HG03066 (cell line): ENCODE measurements around the gene TMEM62.
A peak's percentile ranks its signal among the peaks of the same experiment; 100 is the strongest.

Experiments used
- ATAC-seq: cut with Tn5 transposase; IDR thresholded peaks from one replicate; pipeline ENCODE4 v1.9.1; 2021; ENCODE audit warnings: low read depth; ENCODE audit not compliant: unreplicated experiment

Gene TMEM62

DNA sequence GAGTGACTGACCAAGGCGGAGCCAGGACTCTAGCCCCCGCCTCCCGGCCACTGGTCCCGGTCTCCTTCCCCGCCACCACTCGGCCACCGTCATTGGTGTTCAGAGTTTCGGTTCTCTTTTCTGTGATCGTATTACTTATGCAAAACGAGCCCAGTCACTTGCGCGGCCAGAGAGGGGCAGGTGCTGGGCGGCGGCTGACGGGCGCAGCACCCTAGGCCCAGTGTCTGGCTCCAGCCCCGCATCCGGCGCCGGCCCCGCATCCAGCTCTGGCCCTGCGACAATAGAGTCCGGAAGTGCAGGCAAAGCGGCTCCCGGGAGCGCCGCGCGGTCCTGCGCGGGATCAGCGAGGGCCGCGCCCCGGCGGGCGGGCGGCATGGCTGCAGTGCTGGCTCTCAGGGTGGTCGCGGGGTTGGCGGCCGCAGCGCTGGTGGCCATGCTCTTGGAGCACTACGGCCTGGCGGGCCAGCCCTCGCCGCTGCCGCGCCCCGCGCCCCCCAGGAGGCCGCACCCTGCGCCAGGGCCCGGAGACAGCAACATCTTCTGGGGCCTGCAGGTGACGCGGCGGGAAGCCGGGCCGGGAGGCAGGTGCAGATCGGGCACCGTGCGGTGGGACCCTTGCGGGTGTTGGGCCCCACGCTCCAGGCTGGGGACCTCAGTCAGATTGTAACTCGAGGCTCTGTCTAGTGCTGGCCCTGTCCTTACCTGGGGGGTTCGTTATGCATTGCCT lies at the start of gene TMEM62:
TSS of gene TMEM62 (plus strand) at position 157 of the 727 bp plus-strand sequence. CDS start at position 374, 217 bp downstream.
- peak; percentile 94 for ATAC-seq

DNA sequence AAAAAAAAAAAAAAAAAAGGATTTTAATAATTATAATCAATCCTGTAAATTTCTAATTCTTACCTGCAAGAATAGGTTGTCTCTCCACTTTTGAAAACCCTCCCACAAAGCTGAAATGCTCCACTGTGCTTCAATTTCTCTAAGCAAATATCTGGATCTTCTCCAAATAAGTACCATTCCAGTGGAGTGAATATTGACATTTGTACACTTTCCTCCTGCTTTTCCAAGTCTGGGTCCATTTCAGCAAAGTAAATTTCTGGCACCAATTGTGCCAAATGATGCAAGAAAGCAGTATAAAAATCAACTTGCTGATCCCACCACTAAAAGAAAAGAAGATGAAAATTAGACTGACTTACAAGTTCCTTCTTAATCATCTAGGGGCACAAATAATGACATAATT lies 47.5 kb upstream of the TMEM62 start:
- no peak for ATAC-seq

DNA sequence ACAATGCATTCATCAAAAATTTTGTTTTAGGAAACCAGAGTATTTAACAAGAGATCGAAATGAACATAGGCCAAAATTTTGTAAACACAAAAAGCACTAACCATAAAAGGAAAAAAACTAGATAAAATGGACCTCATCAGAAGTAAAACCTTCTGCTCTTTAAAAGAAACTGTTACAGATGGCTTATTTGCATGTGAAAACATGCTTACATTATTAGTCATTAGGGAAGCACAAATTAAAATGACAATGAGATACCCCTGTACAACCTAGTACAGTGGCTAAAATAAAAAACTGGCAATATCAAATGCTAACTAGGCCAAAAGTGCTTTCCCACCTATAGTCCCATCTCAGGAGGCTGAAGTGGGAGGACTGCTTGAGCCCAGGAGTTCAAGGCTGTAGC lies 46.8 kb upstream of the TMEM62 start:
- ATAC-seq: no peak

DNA sequence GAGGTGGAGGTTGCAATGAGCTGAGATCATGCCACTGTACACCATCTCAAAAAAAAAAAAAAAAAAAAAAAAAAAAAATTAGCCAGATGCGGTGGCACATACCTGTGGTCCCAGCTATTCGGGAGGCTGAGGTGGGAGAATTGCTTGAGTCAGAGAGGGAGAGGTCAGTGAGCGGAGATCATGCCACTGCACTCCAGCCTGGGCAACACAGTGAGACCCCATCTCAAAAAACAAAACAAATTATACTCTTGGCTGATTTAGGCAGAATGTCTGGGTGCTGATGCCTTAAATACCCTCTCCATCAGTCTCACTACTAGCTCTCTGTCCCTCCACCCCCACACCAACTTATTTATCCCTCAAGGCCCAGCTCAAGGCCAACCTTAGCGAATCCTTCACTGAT lies 41.5 kb upstream of the TMEM62 start:
- ATAC-seq: no peak

DNA sequence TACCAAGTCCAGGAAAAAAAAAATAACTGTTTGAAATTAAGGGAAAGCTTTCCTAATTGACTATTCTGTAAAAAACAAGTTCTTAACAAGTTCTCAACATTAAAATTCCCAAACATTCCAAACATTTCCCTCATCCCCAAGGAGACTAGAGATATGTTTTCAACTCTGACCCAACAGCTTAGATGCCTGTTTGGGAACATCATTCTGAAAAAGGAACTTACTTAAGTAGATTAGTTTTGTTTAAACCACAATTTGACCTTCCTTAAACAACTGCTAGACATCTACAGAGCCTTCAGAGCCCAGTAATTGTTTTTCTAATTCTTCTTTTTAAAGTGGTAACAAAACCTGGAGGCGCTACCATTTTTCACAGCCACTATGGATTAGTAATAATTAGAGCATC lies 40.4 kb upstream of the TMEM62 start:
- no peak for ATAC-seq

DNA sequence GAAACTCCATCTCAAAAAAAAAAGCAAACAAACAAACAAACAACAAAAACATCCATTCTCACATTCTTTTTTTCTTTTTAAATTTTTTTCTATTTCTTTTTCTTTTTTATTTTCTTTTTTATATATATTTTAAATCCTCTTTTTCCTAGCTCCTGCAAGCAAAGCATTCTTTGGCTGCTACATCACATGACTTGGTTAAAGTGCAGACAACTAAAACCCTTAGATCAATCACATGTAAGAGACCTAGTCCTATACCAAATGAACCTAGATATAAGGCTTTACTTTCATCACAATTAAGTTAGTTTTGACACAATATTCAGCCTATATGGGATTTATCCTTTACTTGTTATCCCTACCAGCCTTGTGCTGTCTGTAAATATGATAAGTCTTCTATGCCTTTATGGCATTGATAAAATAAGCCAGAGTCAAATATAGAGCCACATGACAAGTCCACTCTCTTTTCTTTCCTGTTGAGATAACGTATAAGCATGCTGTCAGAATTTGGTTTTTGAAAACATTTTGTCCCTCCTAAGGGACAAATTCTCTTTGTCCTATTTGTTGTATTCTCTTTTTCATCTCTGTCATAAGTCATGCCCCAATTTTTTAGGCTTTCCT lies 38.9 kb upstream of the TMEM62 start:
- no peak for ATAC-seq

DNA sequence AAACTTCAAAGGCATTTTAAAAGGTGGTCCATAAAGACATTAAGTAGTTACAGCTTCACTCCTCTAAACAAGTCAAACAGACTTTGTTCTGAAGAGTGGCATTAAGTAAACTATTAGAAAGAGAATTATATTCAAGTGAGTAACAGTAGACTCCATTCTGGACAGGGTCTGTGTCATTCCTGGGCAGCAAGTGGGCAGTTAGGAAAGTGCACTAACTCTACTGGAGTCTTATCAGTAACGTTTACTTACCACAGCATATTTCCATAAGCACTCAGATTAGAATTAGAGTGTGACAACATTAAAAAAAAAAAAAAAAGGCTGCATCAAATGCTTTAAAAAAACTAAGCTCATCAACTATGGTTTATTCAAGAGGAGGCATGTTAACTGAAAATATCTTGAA lies 38.1 kb upstream of the TMEM62 start:
- ATAC-seq: no peak

DNA sequence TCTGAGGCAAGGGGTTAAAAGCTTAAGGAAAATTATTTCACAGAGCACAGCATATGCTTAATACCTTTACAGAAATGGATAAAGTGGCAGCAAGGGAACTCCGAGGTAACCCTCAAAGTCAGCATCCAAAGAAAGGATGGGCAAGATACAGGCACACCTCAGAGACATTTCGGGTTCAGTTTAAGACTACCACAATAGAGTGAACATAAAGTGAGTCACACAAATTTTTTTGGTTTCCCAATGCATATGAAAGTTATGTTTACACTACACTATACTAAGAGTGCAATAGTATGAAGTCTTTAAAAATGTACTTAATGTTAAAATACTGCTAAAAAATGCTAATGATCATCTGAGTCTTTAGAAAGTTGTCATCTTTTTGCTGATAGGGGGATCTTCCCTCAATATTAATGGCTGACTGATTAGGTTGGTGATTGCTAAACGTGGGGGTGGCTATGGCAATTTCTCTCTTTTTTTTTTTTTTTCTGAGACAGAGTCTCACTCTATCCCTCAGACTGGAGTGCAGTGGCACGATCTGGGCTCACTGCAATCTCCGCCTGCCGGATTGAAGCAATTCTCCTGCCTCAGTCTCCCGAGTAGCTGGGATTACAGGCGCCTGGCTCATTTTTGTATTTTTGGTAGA lies 37.6 kb upstream of the TMEM62 start:
- no peak for ATAC-seq

DNA sequence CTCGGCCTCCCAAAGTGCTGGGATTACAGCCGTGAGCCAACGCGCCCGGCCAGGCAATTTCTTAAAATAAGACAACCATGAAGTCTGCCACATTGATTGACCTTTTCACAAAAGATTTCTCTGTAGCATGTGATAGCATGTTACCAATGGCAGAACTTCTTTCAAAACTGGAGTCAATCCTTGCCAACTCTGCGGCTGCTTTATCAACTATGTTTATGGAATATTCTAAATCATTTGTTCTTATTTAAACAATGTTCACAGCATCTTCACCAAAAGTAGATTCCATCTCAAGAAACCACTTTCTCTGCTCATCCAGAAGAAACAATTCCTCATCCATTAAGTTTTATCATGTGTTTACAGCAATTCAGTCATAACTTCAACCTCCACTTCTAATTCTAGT lies 37.0 kb upstream of the TMEM62 start:
- no peak for ATAC-seq

DNA sequence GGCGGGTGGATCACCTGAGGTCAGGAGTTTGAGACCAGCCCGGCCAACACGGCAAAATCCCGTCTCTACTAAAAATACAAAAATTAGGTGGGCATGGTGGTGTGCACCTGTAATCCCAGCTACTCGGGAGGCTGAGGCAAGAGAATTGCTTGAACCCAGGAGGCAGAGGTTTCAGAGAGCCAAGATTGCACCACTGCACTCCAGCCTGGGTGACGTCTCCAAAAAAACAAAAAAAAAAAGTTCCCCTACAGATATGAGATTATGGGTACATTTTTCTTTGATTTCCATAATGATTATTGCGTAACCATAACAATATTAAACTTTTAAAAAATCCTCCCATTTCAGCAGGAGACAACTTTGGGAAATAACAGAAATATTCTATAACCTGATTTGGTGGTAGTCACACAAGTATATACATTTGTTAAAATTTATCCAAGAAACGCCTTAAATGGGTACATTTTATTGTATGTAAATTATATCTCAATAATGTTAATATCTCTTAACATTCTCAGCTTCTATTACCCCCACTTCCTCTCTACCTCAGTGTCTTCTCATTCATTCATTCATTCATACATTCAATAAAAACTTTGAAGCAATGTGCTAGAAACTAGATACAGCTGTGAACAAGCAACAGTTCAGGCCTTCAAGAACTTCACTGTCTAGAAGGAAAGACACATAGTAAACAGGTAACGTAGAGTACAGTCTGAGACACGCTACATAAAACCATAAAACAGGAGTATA lies 34.1 kb upstream of the TMEM62 start:
- no peak for ATAC-seq

DNA sequence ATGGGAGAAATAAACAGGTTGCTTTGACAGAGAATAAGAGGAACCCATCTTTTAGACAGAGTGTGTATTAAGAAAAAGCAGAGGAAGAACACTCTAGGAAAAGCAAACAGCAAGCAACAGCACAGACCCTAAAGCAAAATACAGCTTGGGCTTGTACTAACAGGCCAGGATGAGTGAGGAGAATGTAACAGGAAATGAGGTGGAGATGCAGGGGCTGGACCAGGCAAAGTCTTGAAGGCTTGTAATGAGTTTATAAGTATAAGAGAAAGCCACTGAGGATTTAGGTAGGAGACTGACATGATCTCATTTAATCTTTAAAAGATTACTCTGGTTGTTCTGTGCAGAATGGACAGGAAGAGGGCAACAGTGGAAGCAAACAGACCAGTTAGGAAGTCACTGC lies 32.4 kb upstream of the TMEM62 start:
- ATAC-seq: no peak

DNA sequence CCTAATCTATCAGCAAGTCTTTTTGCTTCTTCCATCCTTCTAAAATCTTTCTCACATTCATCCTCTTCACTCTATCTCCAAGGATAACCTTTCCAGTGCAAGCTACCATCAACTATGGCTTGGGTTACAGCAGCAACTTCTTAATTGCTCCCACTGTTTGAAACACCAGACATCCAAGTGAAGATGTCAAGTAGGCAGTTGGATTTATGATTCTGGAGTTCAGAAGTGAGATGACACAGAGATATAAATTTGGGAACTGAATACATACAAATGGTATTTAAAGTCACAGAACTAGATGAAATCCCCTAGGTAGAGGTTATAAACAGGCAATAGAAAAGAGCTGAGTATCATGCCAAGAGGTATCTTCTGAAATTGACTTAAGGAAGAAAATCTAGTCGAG lies 31.2 kb upstream of the TMEM62 start:
- no peak for ATAC-seq

DNA sequence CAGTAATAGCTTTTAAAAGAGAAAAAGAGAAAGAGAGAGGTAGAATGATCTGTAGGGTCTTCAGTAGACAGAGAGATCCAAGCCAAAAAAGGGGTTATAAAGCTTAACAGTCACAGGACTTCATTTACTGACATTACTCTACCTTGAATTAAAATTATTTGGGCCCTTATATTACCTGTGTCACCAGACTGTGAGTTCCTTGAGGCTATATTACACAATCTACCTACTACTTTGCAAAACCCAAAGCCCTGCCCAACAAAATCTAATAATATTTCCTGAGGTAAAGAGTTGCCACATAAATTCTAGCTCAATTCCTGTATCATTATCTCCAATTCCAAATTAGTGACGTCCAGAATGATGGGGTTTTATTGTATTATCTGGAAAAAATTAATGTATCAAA lies 29.5 kb upstream of the TMEM62 start:
- no peak for ATAC-seq

DNA sequence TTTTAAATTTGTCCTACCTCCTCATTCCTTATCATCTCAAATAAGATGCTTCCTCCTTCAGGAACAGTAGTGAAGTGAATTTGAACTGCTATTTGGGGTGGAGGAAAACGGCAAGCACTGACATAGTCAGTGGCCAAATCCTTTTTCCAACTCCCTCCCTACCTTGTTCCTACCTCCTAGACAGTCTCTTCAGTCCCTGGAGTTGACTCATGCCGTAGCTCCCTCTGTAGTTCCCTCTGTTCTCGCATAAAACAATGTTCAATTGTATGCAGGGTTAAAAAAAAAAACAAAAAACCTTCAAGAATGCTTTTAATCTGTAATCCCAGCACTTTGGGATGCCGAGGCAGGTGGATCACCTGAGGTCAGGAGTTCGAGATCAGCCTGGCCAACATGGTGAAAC lies 29.0 kb upstream of the TMEM62 start:
- no peak for ATAC-seq

DNA sequence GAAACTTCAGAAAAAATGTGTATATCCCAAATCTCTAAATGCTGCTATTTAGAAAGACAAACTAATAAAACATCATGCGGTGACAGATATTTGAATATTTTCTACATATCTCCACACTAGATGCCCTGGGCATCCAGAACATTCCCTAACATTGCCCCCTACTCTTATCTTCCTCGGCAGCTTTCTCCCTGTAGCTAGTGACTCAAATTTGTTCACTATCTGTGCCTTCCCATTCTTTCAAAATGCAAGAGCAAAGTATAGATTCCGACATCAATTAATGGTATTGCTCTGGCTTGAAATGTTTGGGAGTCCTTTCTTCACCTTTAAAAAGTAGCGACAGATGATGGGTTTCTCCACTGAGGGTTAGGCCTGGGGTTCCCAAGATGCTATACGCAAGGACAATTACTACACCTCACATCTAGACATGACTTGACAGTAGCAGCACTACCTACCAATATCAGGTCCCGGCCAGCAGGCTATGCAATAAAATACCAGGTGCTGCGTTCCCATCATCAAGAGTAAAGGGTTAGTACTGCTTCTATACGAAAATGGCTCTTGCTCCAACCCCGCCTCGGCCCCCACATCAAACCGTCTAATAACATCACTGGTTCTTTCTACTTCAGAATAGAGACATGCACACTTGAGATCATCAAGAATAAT lies 28.2 kb upstream of the TMEM62 start:
- ATAC-seq: peak; percentile 28

DNA sequence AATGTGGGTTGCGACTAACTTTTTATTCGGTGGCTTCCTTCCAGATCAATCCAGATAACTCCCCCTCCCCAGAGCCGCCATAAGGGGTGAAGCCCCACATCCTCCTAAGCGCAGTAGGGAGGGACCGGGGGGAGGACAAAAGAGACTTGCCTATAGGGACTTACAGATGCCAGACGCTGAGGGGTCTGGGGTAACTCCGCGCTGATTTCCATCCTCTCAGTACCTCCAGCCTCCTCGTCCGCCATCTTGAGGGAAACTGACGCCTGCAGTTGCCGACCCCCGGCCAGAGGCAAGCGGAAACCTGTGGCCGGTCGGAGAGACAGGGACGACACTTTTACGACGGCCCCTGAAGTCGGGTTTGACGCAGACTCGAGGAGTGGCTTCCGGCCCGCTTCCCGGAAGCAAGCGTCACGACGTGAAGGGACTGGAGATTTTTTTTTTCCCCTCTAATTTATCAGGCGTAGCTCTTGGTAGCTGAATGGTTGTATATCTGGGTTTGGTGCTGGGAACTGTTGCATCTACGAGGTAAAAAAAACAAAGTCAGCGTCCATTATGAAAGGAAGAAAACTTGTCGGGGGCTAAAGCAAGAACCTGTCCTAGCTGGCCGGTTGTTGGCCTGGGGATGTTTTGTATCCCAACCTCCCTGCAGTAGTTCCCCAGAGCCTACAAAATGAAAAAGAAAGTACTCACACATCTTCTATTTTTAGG lies 27.5 kb upstream of the TMEM62 start, which contains the start of gene UBR1:
TSS of gene UBR1 (minus strand) at position 261 of the 708 bp plus-strand sequence. CDS start at position 245, 16 bp downstream.
- peak; percentile 76 for ATAC-seq

DNA sequence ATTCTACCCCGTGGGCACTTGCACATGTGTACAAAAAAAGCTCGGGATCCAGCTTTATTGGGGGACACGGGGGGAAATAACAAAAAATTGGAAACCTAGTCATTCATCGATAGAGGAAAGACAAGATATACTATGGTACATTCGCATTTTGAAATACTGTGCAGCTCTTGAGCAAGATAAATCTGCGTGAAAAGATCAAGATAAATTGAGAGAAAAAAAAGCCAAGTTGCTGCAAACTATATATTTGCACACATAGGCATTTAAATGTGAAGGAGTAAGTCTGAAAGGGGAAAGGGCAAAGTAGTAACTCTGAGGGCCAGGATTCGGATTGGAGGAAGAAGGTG lies 26.9 kb upstream of the TMEM62 start:
- ATAC-seq: no peak

DNA sequence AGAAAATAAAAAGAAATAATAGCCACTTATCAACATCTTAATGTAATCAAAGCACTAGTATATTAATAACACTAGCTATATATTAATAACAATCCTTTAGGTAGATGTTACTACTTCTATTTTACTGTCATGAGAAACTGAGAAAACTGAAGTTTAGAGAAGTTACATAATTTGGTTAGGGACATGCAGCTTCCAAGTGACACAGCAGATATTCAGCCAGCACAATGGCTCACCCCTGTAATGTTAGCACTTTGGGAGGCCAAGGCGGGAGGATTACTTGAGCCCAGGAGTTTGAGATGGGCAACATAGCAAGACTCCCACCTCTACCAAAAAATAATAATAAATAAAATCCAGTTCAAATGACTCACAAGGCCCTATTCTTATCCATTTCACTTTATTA lies 25.6 kb upstream of the TMEM62 start:
- no peak for ATAC-seq

DNA sequence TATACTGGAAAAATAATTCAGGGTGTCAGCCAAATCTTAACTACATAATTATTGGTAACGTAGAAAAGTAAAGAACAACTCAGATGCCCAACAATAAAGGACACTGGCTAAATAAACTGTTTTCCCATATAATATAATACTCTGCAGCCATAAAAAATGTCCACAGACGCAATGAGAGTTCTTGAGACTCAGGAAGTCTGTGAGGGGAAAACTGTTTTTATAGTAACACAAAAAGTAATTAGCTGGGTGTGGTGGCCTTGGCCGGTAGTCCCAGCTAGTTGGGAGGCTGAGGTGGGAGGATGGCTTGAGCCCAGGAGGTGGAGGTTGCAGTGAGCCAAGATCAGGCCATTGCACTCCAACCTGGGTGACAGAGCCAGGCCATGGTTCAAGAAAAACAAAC lies 22.0 kb upstream of the TMEM62 start:
- ATAC-seq: no peak

DNA sequence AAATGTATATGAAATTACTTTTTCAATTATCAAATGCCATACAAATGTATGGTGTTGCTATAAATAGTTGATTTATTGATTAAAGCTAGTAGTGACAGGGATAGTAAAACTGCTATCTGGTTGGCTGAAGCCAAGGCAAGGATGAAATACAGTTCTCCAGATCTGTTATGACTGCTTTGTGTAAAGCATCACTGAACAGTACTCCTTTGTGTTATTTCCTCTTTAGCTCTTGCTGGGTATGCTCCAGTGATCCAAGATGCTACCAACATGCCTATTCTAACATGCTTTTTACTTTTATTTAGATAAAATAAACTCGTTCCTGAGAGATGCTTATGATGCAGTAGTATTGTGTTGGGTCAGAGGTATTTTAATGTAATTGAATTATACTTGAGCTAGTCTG lies 15.1 kb upstream of the TMEM62 start:
- no peak for ATAC-seq
